C4-2B (cell line): Measurements from ENCODE around the gene USP36.

Experiments
- H3K27ac ChIP-seq: fragments of 450-650 bp; 2 replicates; pipeline ENCODE4 v1.5.1; 2017
- ZFX ChIP-seq: fragments of 450-650 bp; IDR thresholded peaks from 2 replicates; pipeline ENCODE4 v1.6.1; 2017
- TF ChIP-seq, protein P1 (sequence below): fragments of 450-650 bp; conservative IDR thresholded peaks from 2 replicates; pipeline ENCODE4 v1.5.1; 2017; ENCODE audit warnings: mild to moderate bottlenecking

The USP36 gene

DNA sequence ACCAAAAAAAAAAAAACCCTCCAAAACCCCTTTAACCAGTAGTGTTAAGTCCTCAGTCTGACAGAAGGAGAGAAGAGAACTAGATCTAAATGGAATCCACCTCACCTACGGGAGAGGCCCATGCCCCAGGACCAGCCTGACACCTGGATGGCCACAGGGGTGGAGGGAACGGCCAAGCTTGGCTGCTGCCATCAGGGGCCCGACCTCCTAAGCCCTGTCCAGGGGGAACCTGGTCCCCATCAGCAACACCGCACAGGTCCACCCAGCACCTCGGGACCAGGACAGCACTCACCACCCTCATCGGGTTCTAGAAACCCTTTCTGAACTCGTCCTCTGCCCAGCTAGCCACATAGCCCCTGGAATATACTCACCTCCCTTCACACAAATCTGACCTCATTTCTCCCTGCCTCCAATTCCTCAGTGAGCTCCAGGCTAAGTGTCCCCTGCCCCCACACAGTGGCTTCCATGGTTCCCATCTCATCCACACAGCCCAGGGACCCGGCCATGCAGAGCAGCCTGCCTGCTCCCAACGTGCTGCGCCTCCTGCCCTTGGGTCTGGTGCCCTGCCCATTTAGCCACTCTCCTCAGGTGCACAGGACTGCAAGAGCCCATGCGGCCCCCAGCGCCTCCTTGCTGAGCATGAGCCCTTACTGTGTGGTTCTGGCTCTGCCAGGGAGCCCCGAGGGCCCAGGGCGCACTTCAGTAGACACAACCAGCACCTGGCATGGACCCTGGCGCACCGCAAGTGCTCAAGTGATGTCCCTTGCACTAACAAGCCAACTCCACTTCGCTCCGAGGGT lies 40.3 kb downstream of the USP36 start:
- H3K27ac ChIP-seq, result no peak overlapping the region
- TF ChIP-seq, protein P1, sequence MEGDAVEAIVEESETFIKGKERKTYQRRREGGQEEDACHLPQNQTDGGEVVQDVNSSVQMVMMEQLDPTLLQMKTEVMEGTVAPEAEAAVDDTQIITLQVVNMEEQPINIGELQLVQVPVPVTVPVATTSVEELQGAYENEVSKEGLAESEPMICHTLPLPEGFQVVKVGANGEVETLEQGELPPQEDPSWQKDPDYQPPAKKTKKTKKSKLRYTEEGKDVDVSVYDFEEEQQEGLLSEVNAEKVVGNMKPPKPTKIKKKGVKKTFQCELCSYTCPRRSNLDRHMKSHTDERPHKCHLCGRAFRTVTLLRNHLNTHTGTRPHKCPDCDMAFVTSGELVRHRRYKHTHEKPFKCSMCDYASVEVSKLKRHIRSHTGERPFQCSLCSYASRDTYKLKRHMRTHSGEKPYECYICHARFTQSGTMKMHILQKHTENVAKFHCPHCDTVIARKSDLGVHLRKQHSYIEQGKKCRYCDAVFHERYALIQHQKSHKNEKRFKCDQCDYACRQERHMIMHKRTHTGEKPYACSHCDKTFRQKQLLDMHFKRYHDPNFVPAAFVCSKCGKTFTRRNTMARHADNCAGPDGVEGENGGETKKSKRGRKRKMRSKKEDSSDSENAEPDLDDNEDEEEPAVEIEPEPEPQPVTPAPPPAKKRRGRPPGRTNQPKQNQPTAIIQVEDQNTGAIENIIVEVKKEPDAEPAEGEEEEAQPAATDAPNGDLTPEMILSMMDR, result no peak
- no peak for TF ChIP-seq ZFX

DNA sequence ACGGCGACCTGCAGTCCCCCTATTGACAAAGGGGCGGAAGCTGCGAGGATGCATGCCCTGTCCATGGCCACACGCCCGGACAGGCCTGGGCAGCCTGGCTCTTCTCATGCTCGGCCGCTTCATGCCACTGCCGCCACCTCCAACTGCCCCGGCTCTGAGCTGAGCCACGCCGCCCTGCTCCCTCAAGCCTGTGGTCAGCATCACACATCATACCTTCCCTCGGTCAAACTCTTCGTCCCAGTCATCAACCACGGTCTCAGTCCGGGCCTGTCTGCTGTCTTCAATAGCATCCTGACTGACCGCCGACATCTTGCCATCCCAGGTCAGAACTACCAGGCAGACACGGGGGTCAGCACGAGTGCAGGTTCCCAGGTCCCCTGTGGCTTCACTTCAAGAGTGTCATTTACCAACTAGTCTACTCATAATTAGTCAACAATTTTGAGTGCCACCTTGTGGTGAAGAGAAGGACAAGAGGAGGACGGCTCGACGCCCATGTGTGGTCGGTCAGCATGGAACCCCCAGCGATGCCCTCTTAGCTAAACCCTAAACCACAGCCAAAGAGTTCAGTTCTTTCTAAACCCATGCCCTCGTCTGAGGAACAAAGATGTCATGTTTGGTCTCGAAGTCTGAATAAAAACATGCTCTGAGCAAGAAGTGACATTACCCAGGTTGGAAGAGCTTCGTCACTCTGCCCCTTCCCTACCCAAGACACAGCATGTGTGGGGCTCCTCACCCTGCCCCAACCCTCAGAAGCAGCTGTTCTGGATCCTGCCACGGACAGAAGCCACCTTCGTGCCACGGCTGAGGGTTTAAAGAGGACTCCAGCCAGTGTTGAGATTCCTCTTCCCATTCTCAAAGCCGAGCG lies 41.7 kb downstream of the USP36 start:
- no peak overlapping the region for H3K27ac ChIP-seq
- TF ChIP-seq, protein P1, result no peak; the same call in 1 of the 2 replicates
- TF ChIP-seq ZFX, result no peak

DNA sequence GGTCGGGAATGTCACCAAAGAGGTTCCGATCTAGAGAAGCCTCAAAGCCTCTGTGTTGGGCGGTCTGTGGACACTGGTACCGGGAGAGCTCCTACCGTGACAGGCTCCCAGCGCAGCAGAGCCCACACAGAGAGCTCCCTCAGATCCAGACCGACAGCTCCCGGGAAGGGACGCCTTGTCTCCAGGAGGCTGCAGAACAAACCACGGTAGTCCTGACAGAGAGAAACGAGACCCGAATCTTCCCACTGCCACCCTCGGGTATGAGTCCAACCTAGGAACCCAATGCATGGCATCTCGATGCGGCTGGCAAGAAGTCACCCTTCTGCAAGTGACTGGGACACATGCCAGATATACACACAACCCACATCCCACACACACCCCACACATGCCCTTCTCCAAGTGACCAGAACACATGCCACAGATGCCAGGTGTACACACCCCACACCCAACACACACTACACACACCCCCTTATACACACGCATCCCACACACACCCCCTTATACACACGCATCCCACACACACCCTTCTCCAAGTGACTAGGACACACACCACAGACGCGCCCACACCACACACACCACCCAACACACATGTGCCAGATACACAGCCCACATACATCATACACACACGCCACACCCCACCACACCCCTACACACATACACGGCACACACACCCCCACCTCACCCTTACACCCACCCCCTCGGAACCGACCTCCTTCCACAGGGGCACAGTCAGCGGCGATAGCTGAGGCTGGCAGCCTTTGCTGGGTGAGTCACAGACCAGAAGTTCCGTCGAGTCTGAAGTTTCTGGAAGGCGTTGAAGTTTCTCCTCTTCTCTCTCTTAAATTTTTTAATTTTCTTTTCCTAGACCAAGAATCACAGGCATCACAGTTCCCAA lies 42.7 kb downstream of the USP36 start:
- TF ChIP-seq ZFX, result no peak
- TF ChIP-seq, protein P1, result no peak
- H3K27ac ChIP-seq, result no peak overlapping the region

DNA sequence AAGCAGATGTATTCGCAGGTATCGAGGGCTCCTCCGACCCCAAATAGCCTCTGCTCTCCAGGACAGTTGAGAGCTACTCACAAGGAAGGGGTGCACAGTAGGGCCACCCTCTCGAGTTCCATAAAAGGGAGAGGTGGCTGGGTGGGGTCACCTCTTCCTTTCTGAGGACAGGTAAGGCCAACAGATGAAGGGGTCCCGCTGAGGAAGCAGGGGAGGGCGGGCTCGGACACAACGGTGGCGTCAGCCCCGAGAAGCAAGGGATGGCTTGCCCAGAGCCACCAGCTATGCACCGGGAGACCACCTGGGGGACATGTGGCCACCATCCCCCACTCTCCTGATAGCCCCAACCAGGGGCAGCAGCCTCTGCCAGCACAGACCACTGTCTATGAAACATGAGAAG lies 43.4 kb downstream of the USP36 start:
- TF ChIP-seq, protein P1, result no peak
- H3K27ac ChIP-seq, result no peak overlapping the region

DNA sequence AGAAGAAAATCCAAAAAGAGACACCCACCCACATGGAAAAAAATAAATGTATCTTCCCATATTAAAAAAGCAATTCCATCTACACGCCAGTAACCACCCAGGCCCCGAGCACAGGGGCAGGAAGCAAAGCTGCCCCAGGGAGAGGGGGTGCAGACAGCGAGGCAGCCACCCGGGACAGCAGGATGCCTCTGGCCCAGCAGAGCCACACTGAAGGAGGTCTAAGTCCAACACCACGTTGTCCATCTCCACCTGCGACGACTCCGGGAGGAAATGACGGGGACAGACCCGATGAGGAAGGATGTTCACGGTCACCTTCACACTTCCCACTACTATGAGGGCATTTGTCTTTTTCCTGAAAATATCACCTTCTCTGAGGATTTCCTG lies 44.1 kb downstream of the USP36 start:
- no peak overlapping the region for H3K27ac ChIP-seq

DNA sequence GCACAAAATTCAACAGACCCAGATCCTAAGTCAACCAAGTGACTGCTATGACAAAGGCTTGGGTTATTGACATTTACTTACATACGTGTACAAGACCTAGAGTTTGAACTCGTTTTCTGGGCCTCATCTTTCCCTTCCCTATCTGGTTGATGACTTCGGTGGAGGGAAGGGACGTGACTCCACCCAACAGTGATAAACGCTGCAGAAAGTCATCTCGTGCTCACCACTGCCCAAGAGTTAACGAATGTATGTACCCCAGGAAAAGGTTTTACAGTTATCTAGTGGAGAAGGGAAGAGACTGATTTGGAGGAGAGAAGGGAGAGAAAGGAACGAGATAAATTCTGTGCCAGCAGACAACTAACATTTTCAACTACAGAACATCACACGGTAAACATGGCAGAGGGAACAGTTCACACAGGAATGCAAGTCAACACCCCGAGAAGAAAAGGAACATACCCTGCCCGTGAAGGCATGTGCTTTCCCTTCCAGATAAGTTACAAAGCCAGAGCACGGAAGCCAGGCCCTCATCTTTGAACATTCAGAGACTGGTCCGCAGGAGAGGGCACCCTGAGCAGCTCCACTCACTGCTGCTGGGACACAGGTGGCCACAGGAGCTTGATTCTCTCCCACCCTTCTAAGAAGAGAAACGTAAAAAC lies 44.6 kb downstream of the USP36 start:
- TF ChIP-seq, protein P1, result no peak
- no peak for TF ChIP-seq ZFX
- H3K27ac ChIP-seq, result no peak overlapping the region

More for the DNA sequence above, 44.1 kb downstream of the USP36 start:
- TF ChIP-seq, protein P1, result no peak
- TF ChIP-seq ZFX, result no peak
